Upper lobe of left lung (tissue), 6 donors: ENCODE data around the gene PTPRN2. TPM values are rescaled to one million over a fixed set of nuclear protein-coding genes. Genes with fewer than 3 reads are reported as not detected.
"Not testable (repeated sequence)": the region's sequence is repeated elsewhere in the genome, so short reads cannot be mapped to it uniquely, and the experiment has no call there.

Experiments
- ATAC-seq, 2 donors: fragments of 200-7000 bp; cut with Tn5 transposase; one replicate each; pipeline ENCODE4 v1.9.1; 2022; ENCODE audit warnings: mild to moderate bottlenecking in 2 of 2, moderate library complexity in 2 of 2; ENCODE audit not compliant: low FRiP score in 2 of 2
- DNase-seq, 2 donors: peaks; one replicate each; pipeline ENCODE4 v3.0.0-alpha.2; 2019 to 2020
- H3K27ac ChIP-seq, 4 donors: fragments of 200-600 bp; sonication (generic); one replicate each; pipeline ENCODE4 v1.5.1; 2016 to 2019
- H3K27me3 ChIP-seq, 4 donors: fragments of 200-600 bp; sonication (generic); one replicate each; pipeline ENCODE4 v1.5.1; 2017 to 2019
- H3K36me3 ChIP-seq, 4 donors: fragments of 200-600 bp; sonication (generic); one replicate each; pipeline ENCODE4 v1.5.1; 2016 to 2019
- H3K4me1 ChIP-seq, 4 donors: fragments of 200-600 bp; sonication (generic); one replicate each; pipeline ENCODE4 v1.5.1; 2018 to 2019
- H3K4me3 ChIP-seq, 4 donors: fragments of 200-600 bp; sonication (generic); one replicate each; pipeline ENCODE4 v1.5.1; 2017 to 2019; ENCODE audit warnings: mild to moderate bottlenecking in 2 of 4, moderate library complexity in 1 of 4
- H3K9me3 ChIP-seq, 4 donors: fragments of 200-600 bp; sonication (generic); one replicate each; pipeline ENCODE4 v1.5.1; 2018 to 2019
- EP300 ChIP-seq, 4 donors: sonication (generic); formaldehyde crosslinking; IDR thresholded peaks; one replicate each; pipeline ENCODE4 v1.5.1; 2017; ENCODE audit warnings: antibody characterized with exemption in 4 of 4, control low read depth in 2 of 4
- POLR2A ChIP-seq, 4 donors: fragments of 450-650 bp; IDR thresholded peaks; one replicate each; pipeline ENCODE4 v1.5.1; 2016 to 2017; ENCODE audit warnings: antibody characterized with exemption in 4 of 4, mild to moderate bottlenecking in 2 of 4
- POLR2AphosphoS5 ChIP-seq, 2 donors: sonication (generic); formaldehyde crosslinking; IDR thresholded peaks; one replicate each; pipeline ENCODE4 v1.5.1; 2017; ENCODE audit warnings: antibody characterized with exemption in 2 of 2
- WGBS, 2 donors: methylation state at CpG; one replicate each; pipeline ENCODE4 v1.1.5; 2017 to 2018; 5-methylcytosine and 5-hydroxymethylcytosine counted together
- total RNA-seq, 6 donors: library from RNA; depleted of rRNA in 4 of 6; stranded (reverse); fragments of >200 nt in 4 of 6; gene quantifications; one replicate each; pipeline versions ENCODE4 v1.1.0 to v1.2.1, GENCODE V29; 2016 to 2021
- TF ChIP-seq, protein P1 (sequence below), 6 experiments: fragments of 450-650 bp in 4 of 6; fragments of 200-600 bp in 2 of 6; sonication (generic) in 2 of 6; IDR thresholded peaks; one replicate each; pipeline ENCODE4 v1.5.1; 2016 to 2019; ENCODE audit warnings: antibody characterized with exemption in 6 of 6
- donor health status: DM: no; HTN: no; CAD: no; lungs with moderate emphysema.
- donor health status: DM: no; HTN: yes; CAD: no; lungs with severe emphysema.

The PTPRN2 gene
- total RNA-seq, 6 donors from 2014 or later, result 3.3 to 7.9 (median 5.2) TPM

DNA sequence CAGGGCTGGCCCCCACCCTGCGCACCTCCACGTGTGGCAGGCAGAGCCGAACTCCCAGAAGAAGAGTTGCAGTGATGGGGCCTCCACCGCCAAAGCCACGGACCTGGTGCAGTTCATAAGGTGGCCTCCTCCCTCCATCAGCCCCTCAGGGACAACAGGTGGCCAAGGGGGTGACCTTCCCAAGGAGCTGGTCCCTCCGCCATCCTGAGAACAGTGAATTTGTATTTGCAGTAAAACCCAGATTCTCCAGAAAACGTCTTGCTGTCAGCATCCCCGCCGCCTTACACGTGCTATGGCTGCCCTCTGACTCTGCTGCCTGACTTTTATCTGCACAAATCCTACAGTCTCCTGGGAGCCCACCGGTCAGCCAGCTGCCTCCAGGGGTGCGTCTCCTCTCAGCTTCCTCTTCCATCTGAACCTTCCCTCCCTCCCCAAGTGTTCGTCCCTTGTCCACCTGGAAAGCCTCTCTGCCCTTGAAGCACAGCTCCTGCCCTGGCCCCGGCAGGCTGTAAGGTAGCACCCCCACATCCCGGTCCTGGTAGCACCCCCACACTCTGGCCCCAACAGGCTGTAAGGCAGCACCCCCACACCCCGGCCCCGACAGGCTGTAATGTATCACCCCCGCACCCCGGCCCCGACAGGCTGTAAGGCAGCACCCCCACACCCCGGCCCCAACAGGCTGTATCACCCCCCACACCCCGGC lies 311.8 kb downstream of the PTPRN2 start:
- Histone ChIP-seq H3K4me1 (no peaks in the 10 kb centered on the region), H3K4me3 (no peak overlapping the region), H3K27me3 (no peaks in the 10 kb centered on the region), H3K36me3 (no peaks in the 10 kb centered on the region), H3K27ac (no peak overlapping the region), H3K9me3 (no peaks in the 10 kb centered on the region)
- WGBS, 2 donors, result 77 to 81% methylated on average over 14 to 19 of the region's 22 CpGs
- no peak for TF ChIP-seq POLR2A (IDR thresholded peaks at IDR 0.05)
- TF ChIP-seq POLR2AphosphoS5 (IDR thresholded peaks at IDR 0.05), result no peak
- TF ChIP-seq, protein P1, sequence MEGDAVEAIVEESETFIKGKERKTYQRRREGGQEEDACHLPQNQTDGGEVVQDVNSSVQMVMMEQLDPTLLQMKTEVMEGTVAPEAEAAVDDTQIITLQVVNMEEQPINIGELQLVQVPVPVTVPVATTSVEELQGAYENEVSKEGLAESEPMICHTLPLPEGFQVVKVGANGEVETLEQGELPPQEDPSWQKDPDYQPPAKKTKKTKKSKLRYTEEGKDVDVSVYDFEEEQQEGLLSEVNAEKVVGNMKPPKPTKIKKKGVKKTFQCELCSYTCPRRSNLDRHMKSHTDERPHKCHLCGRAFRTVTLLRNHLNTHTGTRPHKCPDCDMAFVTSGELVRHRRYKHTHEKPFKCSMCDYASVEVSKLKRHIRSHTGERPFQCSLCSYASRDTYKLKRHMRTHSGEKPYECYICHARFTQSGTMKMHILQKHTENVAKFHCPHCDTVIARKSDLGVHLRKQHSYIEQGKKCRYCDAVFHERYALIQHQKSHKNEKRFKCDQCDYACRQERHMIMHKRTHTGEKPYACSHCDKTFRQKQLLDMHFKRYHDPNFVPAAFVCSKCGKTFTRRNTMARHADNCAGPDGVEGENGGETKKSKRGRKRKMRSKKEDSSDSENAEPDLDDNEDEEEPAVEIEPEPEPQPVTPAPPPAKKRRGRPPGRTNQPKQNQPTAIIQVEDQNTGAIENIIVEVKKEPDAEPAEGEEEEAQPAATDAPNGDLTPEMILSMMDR (IDR thresholded peaks at IDR 0.05), result no peak
- no peak for TF ChIP-seq EP300 (IDR thresholded peaks at IDR 0.05)
- ATAC-seq (no peak), DNase-seq (peak in 1 of 2 donors; percentile 13)

DNA sequence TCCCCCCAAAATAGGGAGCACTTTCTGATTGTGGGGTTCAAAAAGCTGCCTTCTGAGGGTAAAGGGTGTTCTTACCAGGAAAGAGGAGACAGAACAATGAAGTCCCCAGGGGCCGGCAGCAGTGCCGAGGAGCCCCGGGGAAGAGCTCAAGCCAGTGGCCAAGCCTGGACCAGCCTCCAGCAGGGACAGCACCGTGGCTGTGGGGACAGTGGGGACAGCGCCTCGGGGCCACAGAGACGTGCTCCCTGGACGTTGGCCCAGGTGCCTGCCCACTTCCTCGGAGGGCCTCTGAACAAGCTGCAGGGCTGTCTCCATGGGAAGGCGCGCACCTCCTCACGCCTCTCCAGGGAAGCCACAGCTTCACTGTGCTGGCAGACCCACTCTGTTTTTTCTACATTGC lies 312.6 kb downstream of the PTPRN2 start:
- peak; percentile 16 to 63 for DNase-seq

DNA sequence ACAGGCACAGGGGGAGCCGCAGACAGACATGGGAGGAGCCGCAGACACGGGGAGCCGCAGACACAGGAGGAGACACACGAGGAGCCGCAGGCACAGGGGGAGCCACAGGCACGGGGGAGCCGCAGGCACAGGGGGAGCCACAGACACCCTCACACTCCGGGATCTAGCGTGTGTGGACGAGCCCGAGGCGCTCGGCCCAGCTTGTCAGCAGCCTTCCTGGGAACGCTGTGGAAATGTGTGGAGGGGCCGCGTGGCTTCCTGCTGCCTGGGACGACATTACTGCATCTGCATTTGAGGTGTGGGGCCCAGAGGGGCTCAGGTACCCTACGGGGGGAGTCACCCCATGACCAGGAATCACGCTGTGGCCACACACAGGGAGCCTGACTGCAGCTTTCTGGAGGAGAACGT lies 313.2 kb downstream of the PTPRN2 start:
- no peak overlapping the region for H3K4me3 ChIP-seq
- H3K27ac ChIP-seq, result no peak overlapping the region
- WGBS, 2 donors, result 76 to 80% methylated on average over 16 to 21 of the region's 21 CpGs
- no peaks in the 10 kb centered on the region for H3K9me3 ChIP-seq
- no peaks in the 10 kb centered on the region for H3K27me3 ChIP-seq
- DNase-seq, result peak; percentile 3 to 79
- no peaks in the 10 kb centered on the region for H3K4me1 ChIP-seq
- TF ChIP-seq POLR2A (IDR thresholded peaks at IDR 0.05), result no peak
- no peak for TF ChIP-seq EP300 (IDR thresholded peaks at IDR 0.05)
- TF ChIP-seq, protein P1 (IDR thresholded peaks at IDR 0.05), result no peak
- TF ChIP-seq POLR2AphosphoS5 (IDR thresholded peaks at IDR 0.05), result no peak
- no peaks in the 10 kb centered on the region for H3K36me3 ChIP-seq
- no peak for ATAC-seq

More for the DNA sequence above, 312.6 kb downstream of the PTPRN2 start:
- no peak overlapping the region for H3K4me3 ChIP-seq
- H3K4me1 ChIP-seq, result no peaks in the 10 kb centered on the region
- 72 to 74% methylated on average over 11 to 12 of the region's 12 CpGs for WGBS, 2 donors
- no peak for ATAC-seq
- H3K9me3 ChIP-seq, result no peaks in the 10 kb centered on the region
- TF ChIP-seq, protein P1 (IDR thresholded peaks at IDR 0.05), result no peak
- no peak for TF ChIP-seq POLR2AphosphoS5 (IDR thresholded peaks at IDR 0.05)
- no peak for TF ChIP-seq POLR2A (IDR thresholded peaks at IDR 0.05)
- TF ChIP-seq EP300 (IDR thresholded peaks at IDR 0.05), result no peak
- no peaks in the 10 kb centered on the region for H3K27me3 ChIP-seq
- H3K27ac ChIP-seq, result no peak overlapping the region
- no peaks in the 10 kb centered on the region for H3K36me3 ChIP-seq

DNA sequence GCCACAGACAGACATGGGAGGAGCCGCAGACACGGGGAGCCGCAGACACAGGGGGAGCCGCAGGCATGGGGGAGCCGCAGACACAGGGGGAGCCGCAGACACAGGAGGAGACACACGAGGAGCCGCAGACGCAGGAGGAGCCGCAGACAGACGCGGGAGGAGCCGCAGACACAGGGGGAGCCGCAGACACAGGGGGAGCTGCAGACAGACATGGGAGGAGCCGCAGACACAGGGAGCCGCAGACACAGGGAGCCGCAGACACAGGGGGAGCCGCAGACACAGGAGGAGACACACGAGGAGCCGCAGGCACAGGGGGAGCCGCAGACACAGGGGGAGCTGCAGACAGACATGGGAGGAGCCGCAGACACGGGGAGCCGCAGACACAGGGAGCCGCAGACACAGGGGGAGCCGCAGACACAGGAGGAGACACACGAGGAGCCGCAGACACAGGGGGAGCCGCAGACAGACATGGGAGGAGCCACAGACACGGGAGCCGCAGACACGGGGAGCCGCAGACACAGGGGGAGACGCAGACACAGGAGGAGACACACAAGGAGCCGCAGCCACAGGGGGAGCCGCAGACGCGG lies 313.8 kb downstream of the PTPRN2 start:
- peak; percentile 15 to 85 for DNase-seq
- 85 to 89% methylated on average over 36 to 38 of the region's 38 CpGs for WGBS, 2 donors

DNA sequence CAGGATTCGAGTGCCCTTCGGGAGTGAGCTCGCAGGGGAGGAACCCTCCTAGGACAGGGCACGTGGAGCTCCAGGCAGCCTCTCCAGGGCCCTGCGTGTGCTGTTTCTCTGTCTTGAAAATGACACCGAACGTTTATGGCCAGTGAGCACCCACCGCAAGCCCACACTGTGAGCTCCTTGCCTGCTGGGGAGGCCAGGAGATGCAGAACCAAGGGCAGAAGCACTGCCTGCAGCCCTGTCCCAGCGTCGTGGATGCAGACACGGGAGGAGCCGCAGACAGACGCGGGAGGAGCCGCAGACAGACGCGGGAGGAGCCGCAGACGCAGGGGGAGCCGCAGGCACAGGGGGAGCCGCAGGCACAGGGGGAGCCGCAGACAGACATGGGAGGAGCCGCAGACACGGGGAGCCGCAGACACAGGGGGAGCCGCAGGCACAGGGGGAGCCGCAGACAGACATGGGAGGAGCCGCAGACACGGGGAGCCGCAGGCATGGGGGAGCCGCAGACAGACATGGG lies 314.4 kb downstream of the PTPRN2 start:
- Histone ChIP-seq H3K27ac (no peak overlapping the region), H3K4me3 (no peak overlapping the region), H3K36me3 (no peaks in the 10 kb centered on the region), H3K4me1 (no peaks in the 10 kb centered on the region), H3K9me3 (no peaks in the 10 kb centered on the region), H3K27me3 (no peaks in the 10 kb centered on the region)
- no peak for ATAC-seq
- peak; percentile 1 to 66 for DNase-seq
- 68 to 70% methylated on average over 25 to 29 of the region's 31 CpGs for WGBS, 2 donors
- no peak for TF ChIP-seq POLR2A (IDR thresholded peaks at IDR 0.05)
- TF ChIP-seq, protein P1 (IDR thresholded peaks at IDR 0.05), result no peak
- TF ChIP-seq EP300 (IDR thresholded peaks at IDR 0.05), result no peak
- no peak for TF ChIP-seq POLR2AphosphoS5 (IDR thresholded peaks at IDR 0.05)

More for the DNA sequence above, 313.8 kb downstream of the PTPRN2 start:
- not testable (repeated sequence) for H3K27ac ChIP-seq, H3K4me3 ChIP-seq, H3K27me3 ChIP-seq, H3K4me1 ChIP-seq, H3K36me3 ChIP-seq, H3K9me3 ChIP-seq, ATAC-seq
